ENCODE results near the gene SOX30. TPM values are rescaled to one million over a fixed set of nuclear protein-coding genes. Genes with fewer than 3 reads are reported as not detected.
A peak's percentile ranks its signal among the peaks of the same experiment; 100 is the strongest.

The SOX30 gene
- total RNA-seq, 1 experiment from 2014 or later = 0.46 TPM

GRCh38 chr5:157665467-157666070 is 13.3 kb upstream of the SOX30 start:
- Mint-ChIP-seq H3K36me3 (0 out of 2 replicates have a peak, but pooled peaks cover 3% of the 10 kb centered on the region), H3K27me3 (ENCODE audit: low read depth) (peaks cover 24% of the 10 kb centered on the region), H3K9me3 (peaks cover 16% of the 10 kb centered on the region), H3K27ac (no peak overlapping the region), H3K4me1 (peaks cover 8% of the 10 kb centered on the region), H3K4me3 (no peak overlapping the region)
- DNase-seq (ENCODE audit: low spot score) (no peak), ATAC-seq (no peak)
- POLR2A ChIA-PET = no interaction called here
- no peak for TF ChIP-seq ATF6 (CRISPR knock-in tag; IDR thresholded peaks at IDR 0.05)
- TF ChIP-seq ZNF423 (CRISPR knock-in tag; IDR thresholded peaks at IDR 0.05) = no peak
- TF ChIP-seq HMGA2 (CRISPR knock-in tag; IDR thresholded peaks at IDR 0.05) = peak; percentile 99
- CTCF ChIA-PET = interaction anchor here (1.4 kb wide), 1 partner anchor 78 kb away, joined by 3 read pairs; the partner anchor contains the start of gene LSM11

DNA sequence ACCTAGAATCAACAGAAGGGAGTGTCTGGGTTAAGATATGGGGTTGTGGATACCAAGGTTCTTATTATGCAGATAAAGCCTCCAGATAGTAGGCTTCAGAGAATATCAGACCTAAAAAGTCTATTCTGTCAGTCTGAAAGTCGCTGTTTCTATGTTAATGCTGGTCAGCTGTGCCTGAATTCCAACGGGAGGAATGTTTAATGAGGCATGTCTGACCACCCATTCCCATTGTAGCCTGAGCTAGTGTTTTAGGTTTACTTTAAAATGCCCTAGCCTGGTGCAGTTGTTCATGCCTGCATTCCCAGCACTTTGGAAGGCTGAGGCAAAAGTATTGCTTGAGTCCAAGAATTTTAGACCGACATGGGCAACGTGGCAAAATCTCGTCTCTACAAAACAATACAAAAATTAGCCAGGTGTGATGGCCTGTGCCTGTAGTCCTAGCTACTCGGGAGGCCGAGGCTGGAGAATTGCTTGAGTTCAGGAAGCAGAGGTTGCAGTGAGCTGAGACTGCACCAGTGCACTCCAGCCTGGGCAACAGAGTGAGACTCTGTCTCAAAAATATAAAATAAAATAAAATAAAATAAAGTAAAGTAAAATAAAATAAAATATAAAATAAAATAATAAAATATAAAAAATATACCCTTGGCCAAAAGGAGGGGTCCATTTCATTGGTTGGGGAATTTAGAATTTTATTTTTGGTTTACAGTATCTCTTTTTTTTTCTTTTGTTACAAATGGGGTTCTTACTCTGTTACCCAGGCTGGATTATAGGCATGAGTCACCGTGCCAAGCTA is 7.8 kb upstream of the SOX30 start:
- POLR2A ChIA-PET = no interaction called here
- H3K9me3 Mint-ChIP-seq = peaks cover 65% of the 10 kb centered on the region
- CTCF ChIA-PET = no interaction called here
- DNase-seq (ENCODE audit: low spot score) = no peak
- no peak for ATAC-seq
- peaks cover 25% of the 10 kb centered on the region for H3K27me3 Mint-ChIP-seq (ENCODE audit: low read depth)
- no peak for TF ChIP-seq ERG (CRISPR knock-in tag; IDR thresholded peaks at IDR 0.05)
- TF ChIP-seq TEAD4 (CRISPR knock-in tag; IDR thresholded peaks at IDR 0.05) = no peak
- TF ChIP-seq ZNF416 (CRISPR knock-in tag; IDR thresholded peaks at IDR 0.05) = no peak
- no peak for TF ChIP-seq SMAD3 (CRISPR knock-in tag; IDR thresholded peaks at IDR 0.05; ENCODE audit: borderline replicate concordance)
- peak; percentile 92 for TF ChIP-seq HMGA2 (CRISPR knock-in tag; IDR thresholded peaks at IDR 0.05)
- TF ChIP-seq MLX (CRISPR knock-in tag; IDR thresholded peaks at IDR 0.05) = no peak
- no peak for TF ChIP-seq NR1H2 (CRISPR knock-in tag; IDR thresholded peaks at IDR 0.05)
- H3K4me3 Mint-ChIP-seq = no peak overlapping the region
- H3K27ac Mint-ChIP-seq = no peak overlapping the region
- peaks cover 32% of the 10 kb centered on the region for H3K36me3 Mint-ChIP-seq
- H3K4me1 Mint-ChIP-seq = no peaks in the 10 kb centered on the region

GRCh38 chr5:157658893-157659292 is 6.7 kb upstream of the SOX30 start:
- no peak for TF ChIP-seq RELA (CRISPR knock-in tag; IDR thresholded peaks at IDR 0.05; ENCODE audit: borderline replicate concordance)
- no peak for TF ChIP-seq HMGA2 (CRISPR knock-in tag; IDR thresholded peaks at IDR 0.05)
- TF ChIP-seq ETV6 (CRISPR knock-in tag; IDR thresholded peaks at IDR 0.05) = no peak
- TF ChIP-seq, protein P1, sequence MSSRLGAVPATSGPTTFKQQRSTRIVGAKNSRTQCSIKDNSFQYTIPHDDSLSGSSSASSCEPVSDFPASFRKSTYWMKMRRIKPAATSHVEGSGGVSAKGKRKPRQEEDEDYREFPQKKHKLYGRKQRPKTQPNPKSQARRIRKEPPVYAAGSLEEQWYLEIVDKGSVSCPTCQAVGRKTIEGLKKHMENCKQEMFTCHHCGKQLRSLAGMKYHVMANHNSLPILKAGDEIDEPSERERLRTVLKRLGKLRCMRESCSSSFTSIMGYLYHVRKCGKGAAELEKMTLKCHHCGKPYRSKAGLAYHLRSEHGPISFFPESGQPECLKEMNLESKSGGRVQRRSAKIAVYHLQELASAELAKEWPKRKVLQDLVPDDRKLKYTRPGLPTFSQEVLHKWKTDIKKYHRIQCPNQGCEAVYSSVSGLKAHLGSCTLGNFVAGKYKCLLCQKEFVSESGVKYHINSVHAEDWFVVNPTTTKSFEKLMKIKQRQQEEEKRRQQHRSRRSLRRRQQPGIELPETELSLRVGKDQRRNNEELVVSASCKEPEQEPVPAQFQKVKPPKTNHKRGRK (CRISPR knock-in tag; IDR thresholded peaks at IDR 0.05; ENCODE audit: borderline replicate concordance) = no peak
- TF ChIP-seq ESRRA (CRISPR knock-in tag; IDR thresholded peaks at IDR 0.05; ENCODE audit: borderline replicate concordance) = no peak
- TF ChIP-seq, protein P2, sequence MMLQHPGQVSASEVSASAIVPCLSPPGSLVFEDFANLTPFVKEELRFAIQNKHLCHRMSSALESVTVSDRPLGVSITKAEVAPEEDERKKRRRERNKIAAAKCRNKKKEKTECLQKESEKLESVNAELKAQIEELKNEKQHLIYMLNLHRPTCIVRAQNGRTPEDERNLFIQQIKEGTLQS (CRISPR knock-in tag; conservative IDR thresholded peaks at IDR 0.05) = no peak
- no peak for TF ChIP-seq USF2 (CRISPR knock-in tag; IDR thresholded peaks at IDR 0.05)
- TF ChIP-seq CBFB (CRISPR knock-in tag; IDR thresholded peaks at IDR 0.05; ENCODE audit: low read depth) = no peak
- TF ChIP-seq OVOL2 (CRISPR knock-in tag; IDR thresholded peaks at IDR 0.05; ENCODE audit: borderline replicate concordance) = no peak
- TF ChIP-seq NR3C1 (CRISPR knock-in tag; conservative IDR thresholded peaks at IDR 0.05; ENCODE audit: low read depth) = no peak
- peaks cover 32% of the 10 kb centered on the region for H3K36me3 Mint-ChIP-seq
- no peak for ATAC-seq
- ChIA-PET CTCF (no interaction called here), POLR2A (no interaction called here)
- H3K27ac Mint-ChIP-seq = no peak overlapping the region
- H3K4me3 Mint-ChIP-seq = no peak overlapping the region
- no peak for DNase-seq (ENCODE audit: low spot score)
- peaks cover 63% of the 10 kb centered on the region for H3K9me3 Mint-ChIP-seq
- peaks cover 24% of the 10 kb centered on the region for H3K27me3 Mint-ChIP-seq (ENCODE audit: low read depth)
- H3K4me1 Mint-ChIP-seq = no peaks in the 10 kb centered on the region

All from WTC11 (cell line).